ENCODE data around the gene CCNO. TPM values are rescaled to one million over a fixed set of nuclear protein-coding genes. Genes with fewer than 3 reads are reported as not detected.

Gene CCNO
- total RNA-seq, 1 donor from 2014 or later, result not detected

DNA sequence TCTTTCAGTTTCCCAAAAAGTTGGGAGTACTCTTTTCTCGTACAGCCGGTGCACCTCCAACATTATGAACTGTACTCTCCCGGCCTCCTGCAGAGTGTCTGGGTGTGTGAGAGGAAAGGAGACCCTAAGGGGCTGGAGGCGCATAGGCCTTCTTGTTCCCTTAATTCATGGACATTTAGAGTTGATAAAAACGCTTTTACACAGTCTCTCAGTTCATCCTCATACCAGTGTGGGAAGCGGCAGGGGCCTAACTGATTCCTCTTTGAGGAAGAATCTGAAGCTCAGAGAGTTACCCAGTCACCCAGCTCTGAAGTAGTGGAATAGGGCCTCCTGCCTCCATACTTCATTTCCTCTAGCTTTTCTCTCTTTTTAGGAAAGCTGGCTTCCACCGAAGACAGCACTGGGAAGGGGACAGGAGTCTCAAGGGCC lies 9.6 kb downstream of the CCNO start:
- intact Hi-C loops (cut with micrococcal nuclease), result loop anchor here (1.0 kb wide), 2 partner anchors 9 to 48 kb away; partner anchors contain the start of gene CCNO

DNA sequence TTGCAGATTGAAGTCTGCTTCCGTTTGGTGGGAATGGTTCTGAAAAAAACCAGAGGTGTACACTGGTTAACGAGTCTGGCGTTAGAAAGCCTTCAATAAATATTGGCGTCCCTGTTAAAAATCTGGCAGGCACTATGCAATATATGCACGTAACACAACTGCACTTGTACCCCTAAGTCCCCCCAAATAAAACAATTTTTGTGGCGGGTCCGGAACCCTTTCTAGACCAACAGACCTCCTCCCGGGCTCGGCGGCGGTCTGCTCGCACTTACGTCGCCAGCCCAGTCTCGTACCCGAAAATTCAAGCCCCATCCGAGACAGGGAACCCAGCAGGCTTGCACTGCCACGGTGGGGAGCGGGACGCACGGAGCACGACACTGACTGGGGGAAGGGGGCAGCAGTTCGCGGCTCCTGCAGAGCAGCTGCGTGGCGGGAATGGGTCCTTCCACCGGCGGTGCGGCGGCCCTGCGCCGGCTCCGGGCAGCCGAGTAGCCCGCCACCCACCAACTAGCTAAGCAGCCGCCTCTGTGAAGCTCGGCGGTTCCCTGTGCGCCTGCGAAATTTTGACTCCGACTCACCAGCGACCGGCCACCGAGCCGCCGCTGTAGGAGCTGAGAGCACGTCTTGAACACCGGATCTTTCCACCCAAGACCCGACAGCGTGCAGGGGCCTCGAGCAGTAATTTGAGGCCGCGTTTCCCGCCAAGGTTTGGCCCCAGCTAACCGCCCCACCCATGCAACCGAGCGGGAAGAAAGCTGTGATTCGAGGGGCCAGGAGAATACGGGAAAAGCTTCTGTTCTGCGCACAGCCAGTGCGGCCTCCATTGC lies 10.2 kb downstream of the CCNO start:
- intact Hi-C loops (cut with micrococcal nuclease), result loop anchor here (1.0 kb wide), 2 partner anchors 10 to 47 kb away; partner anchors contain the start of gene CCNO

DNA sequence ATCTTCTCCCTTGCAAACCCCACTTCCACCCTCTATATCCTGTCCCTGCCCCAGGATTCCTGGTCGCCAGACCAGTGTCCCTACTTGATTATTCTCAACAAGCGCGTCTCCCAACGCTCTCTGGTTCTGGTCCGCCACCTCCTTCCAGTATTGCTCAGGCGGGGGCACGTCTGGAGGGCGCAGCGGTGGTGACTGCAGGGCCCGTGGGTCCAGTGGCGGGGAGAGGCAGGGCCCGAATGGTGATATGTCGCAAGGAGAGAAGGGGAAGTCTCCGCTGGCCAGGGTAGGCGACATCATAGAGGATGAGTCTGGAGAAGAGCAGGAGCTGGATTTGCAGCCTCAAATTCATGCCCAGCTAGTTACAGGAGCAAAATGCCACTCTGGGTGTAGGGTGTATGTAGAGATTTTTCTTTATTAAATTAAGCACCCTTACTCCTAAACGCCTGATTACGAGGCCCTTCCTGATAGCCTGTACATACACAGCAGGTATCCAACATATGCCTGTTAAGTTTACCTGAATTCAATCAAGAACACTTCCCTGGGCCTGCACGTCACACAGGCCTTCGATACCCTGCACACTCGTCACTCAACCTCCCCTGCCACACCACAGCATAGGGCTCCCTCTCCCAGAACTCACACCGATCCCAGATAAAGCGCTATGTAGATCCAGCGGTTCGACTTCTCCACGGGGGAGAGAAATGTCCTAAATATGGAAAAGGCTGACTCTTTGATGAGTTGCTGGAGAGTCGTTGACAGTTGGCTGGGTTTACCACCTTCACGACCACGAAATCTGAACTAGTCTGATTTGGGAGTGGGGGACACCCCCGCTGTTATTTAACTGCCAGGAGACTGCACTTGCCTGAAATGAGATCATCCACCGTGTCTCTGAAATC lies 11.1 kb downstream of the CCNO start:
- intact Hi-C loops (cut with micrococcal nuclease), result no loop called here

DNA sequence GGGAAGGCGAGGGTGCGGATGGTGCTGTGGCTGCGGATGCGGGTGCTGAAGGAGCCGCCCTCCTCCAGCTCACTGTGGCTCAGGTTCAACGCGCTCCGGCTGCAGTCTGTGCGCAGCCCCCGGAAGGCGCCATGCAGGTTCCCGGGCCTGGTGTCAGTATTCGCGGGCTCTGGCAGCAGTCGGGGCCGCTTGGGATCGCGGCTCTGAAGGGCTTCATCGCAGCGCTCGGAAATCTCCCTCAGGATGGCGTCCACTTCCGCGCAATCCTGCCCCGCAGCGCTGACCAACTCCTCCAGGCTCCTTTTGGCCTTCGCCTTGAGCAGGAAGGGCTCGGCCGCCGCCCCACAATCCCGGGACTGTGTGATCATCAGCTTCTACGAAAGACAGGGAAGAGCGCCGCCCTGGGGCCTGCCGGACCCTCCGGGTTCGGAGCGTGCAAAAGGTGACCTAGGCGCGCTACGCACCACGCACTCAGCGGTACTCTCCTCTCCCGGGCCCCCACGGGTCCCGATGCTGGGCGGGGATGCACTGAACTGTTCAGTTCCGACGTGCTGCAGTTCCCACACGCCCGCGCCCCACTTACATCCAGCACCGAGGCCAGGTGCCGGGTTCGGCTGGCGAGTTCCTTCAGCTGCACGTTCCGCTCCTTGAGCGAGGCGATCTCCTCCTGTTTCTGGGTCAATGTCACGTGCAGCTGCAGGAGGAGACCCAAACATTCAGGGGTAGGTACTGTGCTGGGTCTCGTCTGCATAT lies 12.8 kb downstream of the CCNO start:
- intact Hi-C loops (cut with micrococcal nuclease), result no loop called here

DNA sequence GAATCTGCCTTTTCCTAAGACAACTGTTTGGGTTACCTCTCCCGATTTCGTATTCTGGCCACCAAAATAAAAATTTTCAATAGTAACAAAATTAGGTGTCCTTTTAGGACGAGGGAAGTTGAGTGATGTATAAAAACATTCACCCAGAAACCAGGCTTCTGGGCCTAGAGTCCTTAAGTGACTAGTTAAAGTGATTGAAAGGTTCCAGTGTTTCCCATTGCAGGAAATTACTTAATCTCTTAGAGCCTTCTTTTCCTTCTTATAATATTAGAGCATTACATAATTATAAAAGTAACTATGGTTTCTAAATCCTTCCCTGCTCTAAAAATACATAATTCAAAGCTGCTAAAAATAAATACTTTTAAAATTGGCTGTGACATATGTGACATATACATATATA lies 13.6 kb downstream of the CCNO start:
- intact Hi-C loops (cut with micrococcal nuclease), result no loop called here

DNA sequence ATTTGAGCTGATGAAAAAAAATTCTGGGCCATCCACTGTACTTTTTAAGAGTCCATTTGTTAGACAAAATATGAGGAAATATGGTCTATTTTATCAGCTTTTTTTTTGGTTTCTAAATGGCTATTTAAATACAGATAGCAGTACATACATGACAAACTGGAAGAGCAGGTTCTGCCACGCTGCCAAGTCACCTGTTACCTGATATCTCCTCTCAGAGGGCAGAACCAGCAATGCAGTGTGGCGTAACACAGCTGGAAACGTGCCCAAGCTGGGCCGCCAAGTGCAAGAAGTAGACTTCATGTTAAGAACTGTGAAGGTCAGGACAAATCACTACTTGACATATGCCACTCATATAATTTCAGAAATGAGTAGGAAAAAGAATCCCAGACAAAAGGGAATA lies 14.4 kb downstream of the CCNO start:
- intact Hi-C loops (cut with micrococcal nuclease), result no loop called here

DNA sequence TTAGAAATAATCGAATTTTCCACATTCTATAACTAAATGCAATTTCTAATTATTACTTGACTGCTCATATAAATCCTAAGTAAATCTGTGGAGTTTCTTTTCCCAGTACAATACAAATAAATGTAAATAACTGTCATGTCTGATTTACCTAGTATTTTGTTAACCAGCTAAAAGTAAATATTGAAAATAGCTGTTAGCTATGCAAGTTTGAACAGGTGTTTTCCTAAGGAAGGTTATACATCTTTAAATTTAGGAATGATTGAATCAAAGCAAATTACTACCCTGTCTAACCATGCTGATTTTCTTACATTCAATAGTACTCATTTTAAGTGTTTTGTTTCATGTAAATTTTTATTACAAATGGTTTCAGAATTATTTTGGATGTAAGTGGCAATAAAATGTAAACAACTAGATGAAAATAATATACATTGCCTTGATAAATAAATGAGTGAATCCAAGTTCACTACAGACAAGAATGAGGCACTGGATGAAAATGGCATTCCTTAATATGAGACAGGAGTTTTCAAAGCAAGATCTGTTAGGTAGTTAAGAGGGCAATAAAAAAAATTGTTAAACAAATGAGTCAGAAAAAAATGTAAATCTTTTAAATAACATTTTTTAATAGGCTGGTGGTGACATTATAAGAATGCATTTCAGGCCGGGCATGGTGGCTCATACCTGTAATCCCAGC lies 22.1 kb downstream of the CCNO start:
- intact Hi-C loops (cut with micrococcal nuclease), result no loop called here

DNA sequence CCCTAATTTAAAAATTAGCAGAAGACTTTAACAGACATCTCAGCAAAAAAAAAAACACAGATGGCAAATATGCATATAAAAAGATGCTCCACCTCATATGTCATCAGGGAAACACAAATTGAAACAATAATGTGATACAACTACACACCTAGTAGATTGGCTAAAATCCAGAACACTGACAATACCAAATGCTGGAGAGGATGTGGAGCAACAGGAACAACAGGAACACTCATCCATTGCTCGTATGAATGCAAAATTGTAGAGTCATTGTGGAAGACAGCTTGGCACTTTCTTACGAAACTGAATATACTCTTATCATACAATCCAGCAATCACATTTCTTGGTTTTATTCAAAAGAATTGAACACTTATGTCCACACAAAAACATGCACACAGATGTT lies 28.4 kb downstream of the CCNO start:
- intact Hi-C loops (cut with micrococcal nuclease), result no loop called here

DNA sequence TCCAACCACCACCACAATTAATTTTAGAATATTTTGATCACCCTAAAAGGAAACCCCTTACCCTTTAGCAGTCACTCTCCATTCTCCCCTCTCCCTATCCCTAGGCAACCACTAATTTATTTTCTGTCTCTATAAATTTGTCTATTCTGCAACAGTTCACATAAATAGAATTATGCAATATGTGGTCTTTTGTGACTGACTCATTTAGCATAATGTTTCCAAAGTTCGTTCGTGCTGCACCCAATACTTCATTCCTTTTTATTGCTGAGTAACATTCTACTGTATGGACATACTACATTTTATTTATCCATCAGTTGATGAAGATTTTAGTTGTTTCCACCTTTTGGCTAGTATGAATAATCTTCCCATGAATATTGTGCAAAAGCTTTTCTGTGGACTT lies 42.2 kb downstream of the CCNO start:
- intact Hi-C loops (cut with micrococcal nuclease), result no loop called here

DNA sequence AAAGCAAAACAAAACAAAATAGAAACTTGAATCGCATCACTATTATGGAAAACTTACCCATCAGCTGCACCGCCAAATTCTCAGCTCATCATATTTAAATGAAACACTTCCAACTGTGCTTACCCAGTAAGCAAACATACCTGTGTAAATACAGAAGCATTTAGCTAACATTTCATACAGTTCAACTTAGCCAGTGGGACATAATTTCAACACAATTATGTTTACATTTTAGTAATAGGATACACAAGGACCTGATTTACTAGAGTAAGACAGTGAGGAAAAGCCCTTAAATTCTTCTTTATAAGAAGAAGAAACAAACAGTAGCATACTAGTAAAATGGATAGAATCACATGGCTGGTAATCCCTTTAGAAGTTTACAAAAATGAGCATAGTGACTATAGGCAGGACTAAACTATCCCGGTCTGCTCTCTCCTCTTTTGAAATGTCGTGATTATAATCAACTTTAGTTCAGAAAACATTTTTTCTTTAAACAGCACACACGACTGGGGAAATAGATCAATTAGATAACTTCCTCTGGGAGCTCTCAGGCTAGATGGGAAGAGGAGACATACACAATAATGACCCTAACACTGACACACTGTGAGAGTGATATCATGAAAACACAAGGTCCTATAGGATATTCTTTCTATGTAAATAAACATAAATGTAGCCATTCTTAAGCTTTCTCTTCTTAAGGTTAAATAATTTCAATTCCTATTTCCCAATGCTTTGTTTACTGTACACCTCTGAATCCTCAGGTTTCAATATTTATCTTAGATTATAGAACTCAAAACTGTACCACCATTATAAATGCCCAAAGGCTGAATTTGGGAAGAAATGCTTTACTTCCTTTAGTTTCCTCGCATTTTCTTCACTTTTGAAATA lies 44.5 kb downstream of the CCNO start:
- intact Hi-C loops (cut with micrococcal nuclease), result no loop called here

DNA sequence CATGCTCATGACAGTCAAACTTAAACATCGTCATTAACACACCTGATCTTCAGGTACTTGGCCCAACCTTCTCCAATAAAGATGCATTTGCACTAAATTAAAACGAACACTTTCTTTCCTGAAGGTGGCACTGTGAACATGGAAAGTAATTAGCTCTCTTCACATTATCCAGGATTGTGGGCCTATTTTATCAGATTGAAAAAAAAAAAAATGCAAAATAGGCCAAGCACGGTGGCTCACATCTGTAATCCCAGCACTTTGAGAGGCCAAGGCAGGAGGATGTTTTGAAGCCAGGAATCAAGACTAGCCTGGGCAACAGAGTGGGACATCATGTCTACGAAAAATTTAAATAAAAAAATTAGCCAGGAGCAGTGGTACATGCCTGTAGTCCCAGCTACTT lies 46.0 kb downstream of the CCNO start:
- intact Hi-C loops (cut with micrococcal nuclease), result no loop called here

Other genes starting within 250 kb of the CCNO start
- gene ESM1, start 248.0 kb downstream of the CCNO start, total RNA-seq, result 0.20 and 0.48 TPM in 2 replicates
- 2.6 and 3.3 TPM in 2 replicates for gene GZMK, start 209.4 kb downstream of the CCNO start, total RNA-seq
- gene GZMA, start 131.0 kb downstream of the CCNO start, total RNA-seq, result 738 and 757 TPM in 2 replicates
- gene GPX8, start 73.4 kb downstream of the CCNO start, total RNA-seq, result not detected in 2 replicates
- 0.14 and 0.32 TPM in 2 replicates for gene CDC20B, start 60.4 kb downstream of the CCNO start, total RNA-seq
- gene MCIDAS, start 6.3 kb downstream of the CCNO start, total RNA-seq, result not detected in 2 replicates
- gene DHX29, start 74.1 kb upstream of the CCNO start, total RNA-seq, result 17.9 and 19.5 TPM in 2 replicates
- 91.7 and 101 TPM in 2 replicates for gene MTREX, start 74.4 kb upstream of the CCNO start, total RNA-seq

All from T-helper 2 cell treated with Interferon-gamma antibody and Interleukin-4, amounts not matched to agents 100 ng/mL and 5 ng/mL, for 36 hours (primary cell).